Neural progenitor cell (in vitro differentiated cells): ENCODE measurements around the gene DIDO1. TPM values are rescaled to one million over a fixed set of nuclear protein-coding genes. Genes with fewer than 3 reads are reported as not detected.

ENCODE experiments used
- DNase-seq: peaks from one replicate; pipeline ENCODE4 v3.0.0-alpha.2; 2016; ENCODE audit warnings: low spot score
- H2AFZ ChIP-seq: fragments of 200-600 bp; sonication (generic); replicated peaks from 2 replicates; pipeline ENCODE4 v1.6.1; 2016; ENCODE audit warnings: antibody characterized with exemption
- H3F3A ChIP-seq: fragments of 200-600 bp; sonication (generic); 2 replicates; pipeline ENCODE4 v1.6.1; 2016; ENCODE audit warnings: antibody characterized with exemption, low read depth
- H3K27ac ChIP-seq: fragments of 200-600 bp; sonication (generic); 2 replicates; pipeline ENCODE4 v1.5.1; 2016; ENCODE audit warnings: mild to moderate bottlenecking
- H3K27me3 ChIP-seq: fragments of 200-600 bp; sonication (generic); 2 replicates; pipeline ENCODE4 v1.6.1; 2016; ENCODE audit warnings: mild to moderate bottlenecking, moderate library complexity
- H3K36me3 ChIP-seq: fragments of 200-600 bp; sonication (generic); 2 replicates; pipeline ENCODE4 v1.5.1; 2016
- H3K4me1 ChIP-seq: fragments of 200-600 bp; sonication (generic); 2 replicates; pipeline ENCODE4 v1.6.1; 2016; ENCODE audit warnings: mixed run types
- H3K4me2 ChIP-seq: fragments of 200-600 bp; sonication (generic); 2 replicates; pipeline ENCODE4 v1.6.1; 2016
- H3K4me3 ChIP-seq: fragments of 200-600 bp; sonication (generic); 2 replicates; pipeline ENCODE4 v1.5.1; 2016
- H3K79me2 ChIP-seq: fragments of 200-600 bp; sonication (generic); 2 replicates; pipeline ENCODE4 v1.6.1; 2016; ENCODE audit warnings: low read depth
- H3K9ac ChIP-seq: fragments of 200-600 bp; sonication (generic); 2 replicates; pipeline ENCODE4 v1.6.1; 2016
- H3K9me3 ChIP-seq: fragments of 200-600 bp; sonication (generic); 2 replicates; pipeline ENCODE4 v1.5.1; 2016; ENCODE audit warnings: low read depth
- H4K20me1 ChIP-seq: fragments of 200-600 bp; sonication (generic); 2 replicates; pipeline ENCODE4 v1.6.1; 2016; ENCODE audit warnings: low read depth
- H3K27ac Mint-ChIP-seq: 3 replicates; pipeline ENCODE4 v1.8.0; 2021; ENCODE audit warnings: mixed read lengths
- H3K27me3 Mint-ChIP-seq: 2 replicates; pipeline ENCODE4 v1.8.0; 2022; ENCODE audit warnings: low read depth, mild to moderate bottlenecking, inconsistent platforms, moderate library complexity, mixed read lengths; ENCODE audit not compliant: insufficient read depth
- H3K36me3 Mint-ChIP-seq: 3 replicates; pipeline ENCODE4 v1.8.0; 2021; ENCODE audit warnings: mixed read lengths
- H3K4me1 Mint-ChIP-seq: 3 replicates; pipeline ENCODE4 v1.8.0; 2021; ENCODE audit warnings: mixed read lengths
- H3K4me3 Mint-ChIP-seq: 3 replicates; pipeline ENCODE4 v1.8.0; 2021; ENCODE audit warnings: mild to moderate bottlenecking, moderate library complexity, mixed read lengths
- H3K9me3 Mint-ChIP-seq: 3 replicates; pipeline ENCODE4 v1.8.0; 2020; ENCODE audit warnings: mixed read lengths
- EZH2 ChIP-seq: fragments of 200-600 bp; sonication (generic); IDR thresholded peaks from 2 replicates; pipeline ENCODE4 v1.6.1; 2017; ENCODE audit warnings: antibody characterized with exemption, mild to moderate bottlenecking, moderate library complexity
- EZH2phosphoT487 ChIP-seq: fragments of 200-600 bp; sonication (generic); IDR thresholded peaks from 2 replicates; pipeline ENCODE4 v1.6.1; 2017; ENCODE audit warnings: antibody characterized with exemption
- total RNA-seq: library from RNA; depleted of rRNA; stranded (reverse); fragments of >200 nt; gene quantifications from 2 replicates; pipeline ENCODE4 v1.2.3, GENCODE V29; 2015; ENCODE audit warnings: low replicate concordance
- TF ChIP-seq, protein P1 (sequence below): fragments of 200-600 bp; sonication (generic); IDR thresholded peaks from 2 replicates; pipeline ENCODE4 v1.5.1; 2017; ENCODE audit warnings: antibody characterized with exemption, mild to moderate bottlenecking

Gene DIDO1
- total RNA-seq, 1 donor from 2014 or later = 64.5 TPM

GRCh38 chr20:62835931-62836861 is 90.1 kb downstream of the DIDO1 start:
- H3K36me3 Mint-ChIP-seq = no peaks in the 10 kb centered on the region
- Histone ChIP-seq H3F3A (peaks cover 28% of the 10 kb centered on the region), H3K27ac (no peak overlapping the region), H3K4me3 (no peak overlapping the region), H2AFZ (no peak overlapping the region), H3K27me3 (no peaks in the 10 kb centered on the region), H3K36me3 (no peaks in the 10 kb centered on the region), H3K9me3 (no peaks in the 10 kb centered on the region), H3K79me2 (no peaks in the 10 kb centered on the region), H4K20me1 (peaks cover 5% of the 10 kb centered on the region), H3K4me1 (peaks cover 33% of the 10 kb centered on the region), H3K9ac (no peak overlapping the region), H3K4me2 (no peak overlapping the region)
- H3K27ac Mint-ChIP-seq = peak overlapping the region; percentile 33
- DNase-seq = no peak
- peaks cover 38% of the 10 kb centered on the region for H3K4me1 Mint-ChIP-seq
- H3K4me3 Mint-ChIP-seq = no peak overlapping the region
- no peaks in the 10 kb centered on the region for H3K9me3 Mint-ChIP-seq
- peaks cover 4% of the 10 kb centered on the region for H3K27me3 Mint-ChIP-seq
- TF ChIP-seq EZH2 = no peak
- no peak for TF ChIP-seq EZH2phosphoT487
- TF ChIP-seq, protein P1, sequence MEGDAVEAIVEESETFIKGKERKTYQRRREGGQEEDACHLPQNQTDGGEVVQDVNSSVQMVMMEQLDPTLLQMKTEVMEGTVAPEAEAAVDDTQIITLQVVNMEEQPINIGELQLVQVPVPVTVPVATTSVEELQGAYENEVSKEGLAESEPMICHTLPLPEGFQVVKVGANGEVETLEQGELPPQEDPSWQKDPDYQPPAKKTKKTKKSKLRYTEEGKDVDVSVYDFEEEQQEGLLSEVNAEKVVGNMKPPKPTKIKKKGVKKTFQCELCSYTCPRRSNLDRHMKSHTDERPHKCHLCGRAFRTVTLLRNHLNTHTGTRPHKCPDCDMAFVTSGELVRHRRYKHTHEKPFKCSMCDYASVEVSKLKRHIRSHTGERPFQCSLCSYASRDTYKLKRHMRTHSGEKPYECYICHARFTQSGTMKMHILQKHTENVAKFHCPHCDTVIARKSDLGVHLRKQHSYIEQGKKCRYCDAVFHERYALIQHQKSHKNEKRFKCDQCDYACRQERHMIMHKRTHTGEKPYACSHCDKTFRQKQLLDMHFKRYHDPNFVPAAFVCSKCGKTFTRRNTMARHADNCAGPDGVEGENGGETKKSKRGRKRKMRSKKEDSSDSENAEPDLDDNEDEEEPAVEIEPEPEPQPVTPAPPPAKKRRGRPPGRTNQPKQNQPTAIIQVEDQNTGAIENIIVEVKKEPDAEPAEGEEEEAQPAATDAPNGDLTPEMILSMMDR = no peak

GRCh38 chr20:62834967-62835730 is 91.2 kb downstream of the DIDO1 start:
- Histone ChIP-seq H3K4me2 (peak overlapping the region; percentile 35), H3K9me3 (no peaks in the 10 kb centered on the region), H2AFZ (no peak overlapping the region), H3K4me1 (peaks cover 28% of the 10 kb centered on the region), H4K20me1 (peaks cover under 1% of the 10 kb centered on the region), H3K36me3 (no peaks in the 10 kb centered on the region), H3K4me3 (no peak overlapping the region), H3K27me3 (no peaks in the 10 kb centered on the region), H3K79me2 (no peaks in the 10 kb centered on the region), H3K9ac (no peak overlapping the region), H3K27ac (peak overlapping the region; percentile 19), H3F3A (peaks cover 28% of the 10 kb centered on the region)
- peaks cover 34% of the 10 kb centered on the region for H3K4me1 Mint-ChIP-seq
- H3K27me3 Mint-ChIP-seq = peaks cover 4% of the 10 kb centered on the region
- no peak overlapping the region for H3K27ac Mint-ChIP-seq
- no peak overlapping the region for H3K4me3 Mint-ChIP-seq
- TF ChIP-seq EZH2 (no peak), EZH2phosphoT487 (no peak)
- TF ChIP-seq, protein P1 = no peak
- no peak for DNase-seq
- H3K36me3 Mint-ChIP-seq = no peaks in the 10 kb centered on the region
- no peaks in the 10 kb centered on the region for H3K9me3 Mint-ChIP-seq

DNA sequence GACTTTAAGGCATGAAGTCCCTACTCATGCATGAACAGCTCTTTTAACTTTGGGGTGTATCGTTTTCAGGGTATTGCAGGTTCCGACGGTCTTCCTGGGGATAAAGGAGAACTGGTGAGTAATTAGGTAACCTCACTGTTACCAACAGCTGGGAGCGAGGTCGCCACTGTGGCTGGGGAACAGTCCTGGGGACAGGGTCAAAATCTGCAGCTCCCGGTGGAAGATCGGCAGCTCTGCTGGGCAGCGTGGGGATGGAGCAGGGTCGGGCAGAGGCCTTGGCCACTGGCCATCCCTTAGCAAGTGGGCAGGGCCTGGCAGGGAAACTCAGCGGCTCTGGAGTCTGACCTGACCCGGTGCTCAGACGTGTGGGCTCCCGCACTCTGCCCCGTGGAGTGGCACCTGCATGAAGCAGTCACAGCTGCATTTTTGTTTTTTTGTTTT is 93.3 kb downstream of the DIDO1 start:
- H2AFZ ChIP-seq = peak overlapping the region; percentile 57
- TF ChIP-seq EZH2phosphoT487 = no peak
- no peak for TF ChIP-seq EZH2
- TF ChIP-seq, protein P1 = no peak
- H3K4me3 Mint-ChIP-seq = peak overlapping the region; percentile 59
- no peaks in the 10 kb centered on the region for H3K27me3 ChIP-seq
- H4K20me1 ChIP-seq = no peaks in the 10 kb centered on the region
- H3K4me3 ChIP-seq = no peak overlapping the region
- no peaks in the 10 kb centered on the region for H3K9me3 ChIP-seq
- H3K36me3 ChIP-seq = no peaks in the 10 kb centered on the region
- H3K36me3 Mint-ChIP-seq = no peaks in the 10 kb centered on the region
- no peak overlapping the region for H3K9ac ChIP-seq
- no peaks in the 10 kb centered on the region for H3K9me3 Mint-ChIP-seq
- H3K27ac ChIP-seq = no peak overlapping the region
- peak overlapping the region; percentile 46 for H3K27ac Mint-ChIP-seq
- peaks cover 31% of the 10 kb centered on the region for H3K4me1 Mint-ChIP-seq
- peaks cover 27% of the 10 kb centered on the region for H3K4me1 ChIP-seq
- no peak overlapping the region for H3K4me2 ChIP-seq
- H3K79me2 ChIP-seq = no peaks in the 10 kb centered on the region
- H3K27me3 Mint-ChIP-seq = peaks cover 4% of the 10 kb centered on the region
- DNase-seq = no peak
- peaks cover 28% of the 10 kb centered on the region for H3F3A ChIP-seq
